ENCODE results near the gene CCL22.

Gene CCL22

GRCh38 chr16:57318240-57318970 lies 40.2 kb upstream of the CCL22 start:
- Histone ChIP-seq H3K36me3 (replicated peaks; ENCODE audit: insufficient read depth, low read length) (no peaks in the 10 kb centered on the region), H2AFZ (ENCODE audit: low read length) (no peak overlapping the region), H3K27ac (ENCODE audit: low read length) (no peak overlapping the region), H4K20me1 (ENCODE audit: insufficient read depth, low read length) (no peaks in the 10 kb centered on the region), H3K9me2 (replicated peaks; ENCODE audit: insufficient read depth, low read length) (no peaks in the 10 kb centered on the region), H3K4me1 (ENCODE audit: low read length) (peaks cover 11% of the 10 kb centered on the region; the same call in 1 of the 2 replicates), H3K4me3 (ENCODE audit: low read length) (no peak overlapping the region), H3K4me2 (ENCODE audit: low read depth, low read length) (no peak overlapping the region), H3K9me3 (replicated peaks; ENCODE audit: insufficient read depth, low read length) (no peaks in the 10 kb centered on the region), H3K9ac (ENCODE audit: low read length) (no peak overlapping the region), H3K27me3 (replicated peaks; ENCODE audit: insufficient read depth, low read length) (no peaks in the 10 kb centered on the region), H3F3A (ENCODE audit: insufficient read depth, low read length) (no peaks in the 10 kb centered on the region), H3K79me2 (ENCODE audit: low read length) (no peaks in the 10 kb centered on the region)
- TF ChIP-seq CTCF (IDR thresholded peaks at IDR 0.05; ENCODE audit: low read length): no peak
- no peak for TF ChIP-seq EZH2phosphoT487 (IDR thresholded peaks at IDR 0.05; ENCODE audit: low read length)
- no peak for DNase-seq

GRCh38 chr16:57319646-57320045 lies 38.9 kb upstream of the CCL22 start:
- no peaks in the 10 kb centered on the region for H3F3A ChIP-seq (ENCODE audit: insufficient read depth, low read length)
- no peaks in the 10 kb centered on the region for H3K9me3 ChIP-seq (replicated peaks; ENCODE audit: insufficient read depth, low read length)
- no peak overlapping the region for H2AFZ ChIP-seq (ENCODE audit: low read length)
- no peak overlapping the region for H3K4me2 ChIP-seq (ENCODE audit: low read depth, low read length)
- H3K36me3 ChIP-seq (replicated peaks; ENCODE audit: insufficient read depth, low read length): no peaks in the 10 kb centered on the region
- no peaks in the 10 kb centered on the region for H3K27me3 ChIP-seq (replicated peaks; ENCODE audit: insufficient read depth, low read length)
- DNase-seq: no peak
- no peak overlapping the region for H3K27ac ChIP-seq (ENCODE audit: low read length)
- H3K4me1 ChIP-seq (ENCODE audit: low read length): peaks cover 2% of the 10 kb centered on the region
- H4K20me1 ChIP-seq (ENCODE audit: insufficient read depth, low read length): no peaks in the 10 kb centered on the region
- no peaks in the 10 kb centered on the region for H3K9me2 ChIP-seq (replicated peaks; ENCODE audit: insufficient read depth, low read length)
- H3K9ac ChIP-seq (ENCODE audit: low read length): no peak overlapping the region
- TF ChIP-seq EZH2 (optimal IDR thresholded peaks at IDR 0.05; ENCODE audit: low read depth, low read length) (no peak), CTCF (IDR thresholded peaks at IDR 0.05; ENCODE audit: low read length) (no peak), EZH2phosphoT487 (IDR thresholded peaks at IDR 0.05; ENCODE audit: low read length) (no peak)
- H3K79me2 ChIP-seq (ENCODE audit: low read length): no peaks in the 10 kb centered on the region
- no peak overlapping the region for H3K4me3 ChIP-seq (ENCODE audit: low read length)

GRCh38 chr16:57324749-57325148 lies 33.8 kb upstream of the CCL22 start:
- Histone ChIP-seq H3K4me1 (ENCODE audit: low read length) (peaks cover 4% of the 10 kb centered on the region; the same call in 1 of the 2 replicates), H3F3A (ENCODE audit: insufficient read depth, low read length) (0 out of 2 replicates have a peak, but pooled peaks cover 7% of the 10 kb centered on the region), H2AFZ (ENCODE audit: low read length) (no peak overlapping the region), H3K9me2 (replicated peaks; ENCODE audit: insufficient read depth, low read length) (no peaks in the 10 kb centered on the region), H3K79me2 (ENCODE audit: low read length) (no peaks in the 10 kb centered on the region), H3K9ac (ENCODE audit: low read length) (no peak overlapping the region), H4K20me1 (ENCODE audit: insufficient read depth, low read length) (no peaks in the 10 kb centered on the region), H3K9me3 (replicated peaks; ENCODE audit: insufficient read depth, low read length) (no peaks in the 10 kb centered on the region), H3K36me3 (replicated peaks; ENCODE audit: insufficient read depth, low read length) (no peaks in the 10 kb centered on the region), H3K4me2 (ENCODE audit: low read depth, low read length) (no peak overlapping the region), H3K4me3 (ENCODE audit: low read length) (no peak overlapping the region), H3K27ac (ENCODE audit: low read length) (no peak overlapping the region), H3K27me3 (replicated peaks; ENCODE audit: insufficient read depth, low read length) (no peaks in the 10 kb centered on the region)
- DNase-seq: no peak
- TF ChIP-seq CTCF (IDR thresholded peaks at IDR 0.05; ENCODE audit: low read length) (no peak), EZH2 (optimal IDR thresholded peaks at IDR 0.05; ENCODE audit: low read depth, low read length) (no peak), EZH2phosphoT487 (IDR thresholded peaks at IDR 0.05; ENCODE audit: low read length) (no peak)

Measured in MM.1S (cell line).